Heart left ventricle (tissue), 16 donors: ENCODE data around the gene PPP4R1. TPM values are rescaled to one million over a fixed set of nuclear protein-coding genes. Genes with fewer than 3 reads are reported as not detected.
"Not testable (repeated sequence)": the region's sequence is repeated elsewhere in the genome, so short reads cannot be mapped to it uniquely, and the experiment has no call there.

Experiments
- ATAC-seq, 4 donors: fragments of 200-7000 bp; cut with Tn5 transposase; one replicate each; pipeline ENCODE4 v1.9.1; 2020 to 2022; ENCODE audit warnings: moderate library complexity in 4 of 4, mild to moderate bottlenecking in 3 of 4, moderate number of reproducible peaks in 1 of 4
- DNase-seq, 5 donors: peaks; one replicate each; pipeline ENCODE4 v3.0.0-alpha.2; 2020
- H3K27ac ChIP-seq, 12 donors: fragments of 200-600 bp; sonication (generic) in 4 of 12; one replicate each; pipeline versions ENCODE4 v1.5.0 to v1.8.0; 2016 to 2022; ENCODE audit warnings: mild to moderate bottlenecking in 2 of 12
- H3K27me3 ChIP-seq, 9 donors: fragments of 200-600 bp; sonication (generic) in 2 of 9; one replicate each; pipeline versions ENCODE4 v1.5.1 to v1.8.0; 2016 to 2022; ENCODE audit warnings: mild to moderate bottlenecking in 3 of 9
- H3K36me3 ChIP-seq, 9 donors: fragments of 200-600 bp; sonication (generic) in 2 of 9; one replicate each; pipeline versions ENCODE4 v1.5.0 to v1.8.0; 2018 to 2022; ENCODE audit warnings: mild to moderate bottlenecking in 2 of 9
- H3K4me1 ChIP-seq, 12 donors: fragments of 200-600 bp; sonication (generic) in 4 of 12; one replicate each; pipeline versions ENCODE4 v1.5.0 to v1.8.0; 2016 to 2022; ENCODE audit warnings: mild to moderate bottlenecking in 3 of 12
- H3K4me3 ChIP-seq, 12 donors: fragments of 200-600 bp; sonication (generic) in 4 of 12; one replicate each; pipeline versions ENCODE4 v1.5.0 to v1.8.0; 2017 to 2022; ENCODE audit warnings: mild to moderate bottlenecking in 9 of 12, moderate library complexity in 4 of 12
- H3K9me3 ChIP-seq, 12 donors: fragments of 200-600 bp; sonication (generic) in 4 of 12; one replicate each; pipeline versions ENCODE4 v1.5.0 to v1.8.0; 2016 to 2022; ENCODE audit warnings: mild to moderate bottlenecking in 1 of 12
- POLR2A ChIP-seq, 2 donors: fragments of 450-650 bp; IDR thresholded peaks; one replicate each; pipeline ENCODE4 v1.6.1; 2017; ENCODE audit warnings: antibody characterized with exemption in 2 of 2, mild to moderate bottlenecking in 2 of 2, moderate library complexity in 2 of 2
- WGBS, 4 donors: extraction: QIAGEN DNeasy Blood & Tissue Kit in 2 of 4; methylation state at CpG; one replicate each; pipeline versions ENCODE4 v1.1.5 to v1.1.7; 2013 to 2018; 5-methylcytosine and 5-hydroxymethylcytosine counted together
- intact Hi-C, 10 donors: fragments of 100-400 bp; cut with DNase I; formaldehyde crosslinking; loops; one replicate each; pipeline versions ENCODE4 v1.11.1 to v1.14.2; 2022
- polyA plus RNA-seq, 2 donors: library from polyadenylated mRNA; stranded (reverse); fragments of 200-250 nt; gene quantifications; one replicate each; pipeline ENCODE4 v1.2.3, GENCODE V29; 2013
- total RNA-seq, 9 donors: library from RNA; depleted of rRNA in 2 of 9; stranded (reverse); fragments of >200 nt in 2 of 9; fragmentation: NEBNext Ultra II Directional in 3 of 9; extraction: Animal tissue kit (Norgen Biotek cat#: 25700) in 3 of 9; gene quantifications; one replicate each; pipeline versions ENCODE4 v1.1.0 to v1.2.4, GENCODE V29; 2016 to 2023
- TF ChIP-seq, protein P1 (sequence below), 12 donors: fragments of 200-600 bp; sonication (generic) in 4 of 12; IDR thresholded peaks; one replicate each; pipeline versions ENCODE4 v1.5.0 to v1.8.0; 2018 to 2022; ENCODE audit warnings: antibody characterized with exemption in 12 of 12, mild to moderate bottlenecking in 5 of 12
- donor health status: ischemic (EF 13 %, LVEDD 7.1; RV severe dilation, severe dysfunction).
- donor health status: healthy with polysubstance abuse.
- donor health status: DM: no; HTN: yes; CAD: no.
- donor health status: DM: no; HTN: no; CAD: no.
- donor health status: ischemic (EF 25% LVEDD 6.9; RV normal size, moderate dysfunction).
- donor health status: ischemic (EF 25% LVEDD 5.7; RV mildly dilated, moderate dysfunction).
- donor health status: healthy.
- donor health status: DM: yes; HTN: yes; CAD: no.
- donor health status: ischemic (EF 35%, LVEDD 5.7; RV mildly dilated, moderate dysfunction).
- donor health status: nonischemic (EF 11% LVEDD 7.7; RV severe dilation, severe dysfunction).
- donor health status: DM: yes; HTN: yes; CAD: no.
- donor health status: PGD.
- donor health status: ischemic (EF 29% LVEDD 5.4; RV normal size, mild dysfunction).
- donor health status: nonischemic (EF 23%, LVEDD 6.1; RV moderate dilation, normal function).

The PPP4R1 gene
- total and polyA plus RNA-seq, 11 donors: 13.9 to 81.3 (median 59.8) TPM

DNA sequence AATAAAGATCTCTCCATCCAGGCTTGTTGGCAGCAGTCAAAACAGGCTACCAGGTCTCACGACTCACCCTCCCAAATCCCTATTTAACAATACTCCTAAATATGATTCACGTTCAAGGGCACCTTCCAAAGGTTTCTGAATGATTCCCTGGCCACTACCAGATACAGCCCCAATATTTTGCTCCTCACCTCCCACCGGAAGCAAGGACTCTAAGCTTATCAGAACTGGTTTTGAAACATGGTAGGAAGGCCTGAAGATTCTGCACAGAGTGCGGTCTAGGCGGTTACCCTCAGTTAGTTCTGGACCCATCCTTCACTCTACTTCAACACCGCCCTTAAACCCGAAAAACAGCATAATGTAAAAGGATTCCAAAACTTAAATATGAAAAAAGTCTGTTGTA is 5.2 kb downstream of the PPP4R1 start:
- intact Hi-C loops: no loop called here
- TF ChIP-seq, protein P1, sequence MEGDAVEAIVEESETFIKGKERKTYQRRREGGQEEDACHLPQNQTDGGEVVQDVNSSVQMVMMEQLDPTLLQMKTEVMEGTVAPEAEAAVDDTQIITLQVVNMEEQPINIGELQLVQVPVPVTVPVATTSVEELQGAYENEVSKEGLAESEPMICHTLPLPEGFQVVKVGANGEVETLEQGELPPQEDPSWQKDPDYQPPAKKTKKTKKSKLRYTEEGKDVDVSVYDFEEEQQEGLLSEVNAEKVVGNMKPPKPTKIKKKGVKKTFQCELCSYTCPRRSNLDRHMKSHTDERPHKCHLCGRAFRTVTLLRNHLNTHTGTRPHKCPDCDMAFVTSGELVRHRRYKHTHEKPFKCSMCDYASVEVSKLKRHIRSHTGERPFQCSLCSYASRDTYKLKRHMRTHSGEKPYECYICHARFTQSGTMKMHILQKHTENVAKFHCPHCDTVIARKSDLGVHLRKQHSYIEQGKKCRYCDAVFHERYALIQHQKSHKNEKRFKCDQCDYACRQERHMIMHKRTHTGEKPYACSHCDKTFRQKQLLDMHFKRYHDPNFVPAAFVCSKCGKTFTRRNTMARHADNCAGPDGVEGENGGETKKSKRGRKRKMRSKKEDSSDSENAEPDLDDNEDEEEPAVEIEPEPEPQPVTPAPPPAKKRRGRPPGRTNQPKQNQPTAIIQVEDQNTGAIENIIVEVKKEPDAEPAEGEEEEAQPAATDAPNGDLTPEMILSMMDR (IDR thresholded peaks at IDR 0.05): no peak
- no peak for TF ChIP-seq POLR2A (IDR thresholded peaks at IDR 0.05)
- H3K27ac ChIP-seq: no peak overlapping the region
- peaks cover 0 to 15% (median 10%) of the 10 kb centered on the region in 9 donors for H3K36me3 ChIP-seq
- 74 to 76% (median 75%) methylated on average over 7 of the region's 7 CpGs for WGBS, 4 donors
- peaks cover 0 to 49% (median 34%) of the 10 kb centered on the region in 12 donors for H3K4me1 ChIP-seq
- no peak overlapping the region for H3K4me3 ChIP-seq
- ATAC-seq (no peak), DNase-seq (no peak)
- H3K9me3 ChIP-seq: no peaks in the 10 kb centered on the region
- no peaks in the 10 kb centered on the region for H3K27me3 ChIP-seq

DNA sequence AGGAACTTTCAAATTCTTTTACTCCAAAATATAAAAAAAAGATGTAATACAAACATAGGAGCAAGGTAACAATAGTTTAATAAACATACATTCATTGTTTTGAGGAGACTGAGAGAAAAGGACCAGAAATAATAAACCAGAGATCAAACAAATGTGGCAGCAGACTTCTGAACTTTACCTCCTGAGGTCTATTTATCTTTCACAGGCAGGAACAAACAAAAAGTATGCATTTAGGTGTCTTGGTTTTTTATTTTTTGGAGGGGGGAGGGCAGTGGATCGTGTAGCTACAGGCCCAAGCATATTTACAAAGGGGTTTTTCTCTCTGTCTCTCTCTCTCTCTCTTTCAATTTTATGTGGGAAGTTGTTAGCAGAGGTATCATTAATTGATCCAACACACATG is 5.6 kb downstream of the PPP4R1 start:
- intact Hi-C loops: no loop called here
- H3K36me3 ChIP-seq: peaks cover 0 to 15% (median 10%) of the 10 kb centered on the region in 9 donors
- DNase-seq (no peak), ATAC-seq (no peak)
- H3K4me1 ChIP-seq: peaks cover 0 to 49% (median 34%) of the 10 kb centered on the region in 12 donors
- WGBS, 4 donors: 23 to 51% (median 39%) methylated on average over 1 of the region's 1 CpG
- H3K9me3 ChIP-seq: no peaks in the 10 kb centered on the region
- H3K27me3 ChIP-seq: no peaks in the 10 kb centered on the region
- TF ChIP-seq, protein P1 (IDR thresholded peaks at IDR 0.05): no peak
- no peak for TF ChIP-seq POLR2A (IDR thresholded peaks at IDR 0.05)
- H3K27ac ChIP-seq: no peak overlapping the region
- H3K4me3 ChIP-seq: no peak overlapping the region

DNA sequence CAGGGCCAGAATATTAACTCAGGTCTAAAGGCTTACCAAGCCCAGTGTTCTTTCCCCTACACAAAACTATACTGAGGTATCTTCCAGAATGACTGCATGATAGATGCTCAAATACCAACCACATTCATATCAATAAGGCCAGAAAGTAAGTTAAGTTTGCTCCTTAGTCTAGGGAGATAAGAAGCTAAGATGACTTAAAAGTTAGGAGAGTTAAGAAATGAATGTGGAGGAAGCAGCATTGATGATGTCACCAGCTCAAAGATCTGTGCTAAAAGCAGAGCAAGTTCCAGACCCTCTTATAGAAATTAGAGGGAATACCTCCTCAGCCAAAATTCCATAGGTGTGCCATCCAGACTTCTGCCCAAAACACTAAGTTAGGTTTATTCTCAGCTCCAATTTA is 6.1 kb downstream of the PPP4R1 start:
- TF ChIP-seq, protein P1 (IDR thresholded peaks at IDR 0.05): no peak
- TF ChIP-seq POLR2A (IDR thresholded peaks at IDR 0.05): no peak
- H3K9me3 ChIP-seq: no peaks in the 10 kb centered on the region
- DNase-seq (no peak), ATAC-seq (no peak)
- no peak overlapping the region for H3K4me3 ChIP-seq
- peaks cover 0 to 15% (median 10%) of the 10 kb centered on the region in 9 donors for H3K36me3 ChIP-seq
- H3K27me3 ChIP-seq: no peaks in the 10 kb centered on the region
- intact Hi-C loops: no loop called here
- peaks cover 0 to 47% (median 34%) of the 10 kb centered on the region in 12 donors for H3K4me1 ChIP-seq
- no peak overlapping the region for H3K27ac ChIP-seq

DNA sequence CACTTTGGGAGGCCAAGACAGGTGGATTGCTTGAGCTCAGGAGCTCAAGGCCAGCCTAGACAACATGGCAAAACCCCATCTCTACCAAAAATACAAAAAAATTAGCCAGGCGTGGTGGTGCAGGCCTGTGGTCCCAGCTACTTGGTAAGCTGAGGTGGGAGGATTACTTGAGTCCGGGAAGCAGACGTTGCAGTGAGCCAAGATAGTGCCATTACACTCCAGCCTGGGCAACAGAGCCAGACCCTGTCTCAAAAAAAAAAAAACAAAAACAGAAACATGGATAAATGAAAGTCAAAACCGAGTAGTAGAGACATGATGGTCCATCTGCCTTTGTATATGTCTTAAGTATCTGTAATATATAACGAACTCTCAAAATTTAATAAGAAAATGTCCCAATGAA is 7.2 kb downstream of the PPP4R1 start:
- H3K4me3 ChIP-seq, H3K27me3 ChIP-seq, ATAC-seq, DNase-seq, intact Hi-C loops, H3K27ac ChIP-seq, H3K9me3 ChIP-seq: not testable (repeated sequence)
- Histone ChIP-seq H3K36me3 (peaks cover 0 to 15% (median 10%) of the 10 kb centered on the region in 9 donors), H3K4me1 (peaks cover 0 to 35% (median 22%) of the 10 kb centered on the region in 12 donors)
- 83 to 91% (median 88%) methylated on average over 5 of the region's 5 CpGs for WGBS, 4 donors

DNA sequence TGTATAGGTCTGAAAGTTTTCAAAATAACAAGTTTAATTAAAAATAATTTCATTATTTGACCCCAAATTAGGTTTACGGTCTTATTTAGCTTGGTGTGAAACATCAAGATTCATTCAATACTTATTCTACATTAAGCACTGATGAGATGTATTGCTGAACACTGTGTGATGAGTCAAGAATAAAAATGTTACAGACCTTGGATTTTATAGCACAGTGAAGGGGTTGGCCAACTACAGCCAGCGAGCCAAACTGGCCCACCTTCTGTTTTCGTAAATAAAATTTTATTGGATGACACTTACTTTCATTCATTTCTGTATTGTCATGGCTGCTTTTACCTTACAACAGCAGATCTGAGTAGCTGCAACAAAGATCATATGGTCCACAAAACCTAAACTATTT is 8.3 kb downstream of the PPP4R1 start:
- no peak for ATAC-seq
- no peak overlapping the region for H3K27ac ChIP-seq
- intact Hi-C loops: no loop called here
- peaks cover 0 to 4% (median 0%) of the 10 kb centered on the region in 12 donors for H3K9me3 ChIP-seq
- 95 to 98% (median 97%) methylated on average over 3 of the region's 3 CpGs for WGBS, 4 donors
- H3K4me3 ChIP-seq: no peak overlapping the region
- DNase-seq: no peak
- no peaks in the 10 kb centered on the region for H3K27me3 ChIP-seq
- TF ChIP-seq POLR2A (IDR thresholded peaks at IDR 0.05): no peak
- peaks cover 0 to 9% (median 3%) of the 10 kb centered on the region in 9 donors for H3K36me3 ChIP-seq
- peaks cover 0 to 30% (median 16%) of the 10 kb centered on the region in 12 donors for H3K4me1 ChIP-seq
